SK-N-SH (cell line): ENCODE measurements around the gene PAQR5.

Experiments used
- CTCF ChIP-seq: fragments of 200-600 bp; sonication (generic); IDR thresholded peaks from 2 replicates; pipeline ENCODE4 v1.6.1; 2017; ENCODE audit warnings: antibody characterized with exemption, mild to moderate bottlenecking, moderate library complexity
- FOSL2 ChIP-seq: IDR thresholded peaks from 2 replicates; pipeline ENCODE4 v1.4.0; 2012; ENCODE audit warnings: low read depth, mild to moderate bottlenecking, moderate library complexity, borderline replicate concordance
- FOXM1 ChIP-seq: IDR thresholded peaks from 2 replicates; pipeline ENCODE4 v1.4.0; 2012; ENCODE audit warnings: low read depth, mild to moderate bottlenecking
- GABPA ChIP-seq: IDR thresholded peaks from 2 replicates; pipeline ENCODE4 v1.4.0; 2012; ENCODE audit warnings: low read depth, mild to moderate bottlenecking
- MEF2A ChIP-seq: IDR thresholded peaks from 2 replicates; pipeline ENCODE4 v1.4.0; 2012; ENCODE audit warnings: low read depth, borderline replicate concordance
- NFIC ChIP-seq: IDR thresholded peaks from 2 replicates; pipeline ENCODE4 v1.4.0; 2012; ENCODE audit warnings: borderline replicate concordance
- NRF1 ChIP-seq: IDR thresholded peaks from 2 replicates; pipeline ENCODE4 v1.6.1; 2012; ENCODE audit warnings: low read depth, mild to moderate bottlenecking, low read length
- POLR2AphosphoS5 ChIP-seq: IDR thresholded peaks from 2 replicates; pipeline ENCODE4 v1.6.1; 2012; ENCODE audit warnings: low read depth, low read length
- REST ChIP-seq: IDR thresholded peaks from 2 replicates; pipeline ENCODE4 v1.6.1; 2012; ENCODE audit warnings: mild to moderate bottlenecking, low read depth, low read length, moderate library complexity
- RFX5 ChIP-seq: IDR thresholded peaks from 2 replicates; pipeline ENCODE4 v1.6.1; 2012; ENCODE audit warnings: mild to moderate bottlenecking, improper control_type of control experiment, low read length
- SIN3A ChIP-seq: IDR thresholded peaks from 2 replicates; pipeline ENCODE4 v1.6.1; 2012; ENCODE audit warnings: low read depth, mild to moderate bottlenecking, low read length, moderate library complexity, borderline replicate concordance
- SMC3 ChIP-seq: IDR thresholded peaks from 2 replicates; pipeline ENCODE4 v1.6.1; 2012; ENCODE audit warnings: low read depth, low read length, improper control_type of control experiment
- TAF1 ChIP-seq: IDR thresholded peaks from 2 replicates; pipeline ENCODE4 v1.6.1; 2012; ENCODE audit warnings: low read depth, mild to moderate bottlenecking, low read length, moderate library complexity, borderline replicate concordance
- TEAD4 ChIP-seq: IDR thresholded peaks from 2 replicates; pipeline ENCODE4 v1.4.0; 2012; ENCODE audit warnings: mild to moderate bottlenecking, borderline replicate concordance; ENCODE audit not compliant: insufficient read depth

- TF ChIP-seq TAF1 (no peak), TEAD4 (no peak), MEF2A (no peak), CTCF (no peak), NRF1 (no peak), FOSL2 (no peak), GABPA (no peak), NFIC (no peak), SIN3A (no peak), FOXM1 (no peak), POLR2AphosphoS5 (no peak), SMC3 (no peak), REST (no peak), RFX5 (no peak)
These were observed 87.1 kb downstream of the PAQR5 start for GRCh38 chr15:69385831-69386230.
